ENCODE data around the gene SLC31A2. TPM values are rescaled to one million over a fixed set of nuclear protein-coding genes. Genes with fewer than 3 reads are reported as not detected.

The SLC31A2 gene
- total and polyA plus RNA-seq, 8 donors: 1.2 to 19.6 (median 6.4) TPM

DNA sequence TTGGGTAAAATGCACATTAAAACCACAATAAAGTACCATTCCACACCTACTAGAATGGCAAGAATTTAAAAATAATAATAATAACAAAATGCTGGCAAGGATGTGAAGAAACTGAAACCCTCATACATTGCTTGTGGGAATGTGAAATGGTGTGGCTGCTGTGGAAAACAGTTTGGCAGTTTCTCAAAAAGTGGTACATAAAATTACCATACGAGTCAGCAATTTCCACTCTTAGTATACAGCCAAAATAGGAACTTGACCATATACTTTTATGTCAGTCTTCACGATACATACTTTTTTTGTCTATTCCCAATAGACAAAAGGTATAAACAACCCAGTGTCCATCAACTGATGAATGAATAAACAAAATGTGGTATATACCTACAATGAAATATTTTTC is 54.6 kb downstream of the SLC31A2 start:
- TF ChIP-seq EP300 (IDR thresholded peaks at IDR 0.05) (no peak), POLR2AphosphoS5 (IDR thresholded peaks at IDR 0.05) (no peak), CTCF (IDR thresholded peaks at IDR 0.05) (no peak), POLR2A (IDR thresholded peaks at IDR 0.05) (no peak)
- no peak for DNase-seq
- H3K4me1 ChIP-seq: peaks cover 0 to 3% (median 0%) of the 10 kb centered on the region in 4 donors
- no peak overlapping the region for H3K27ac ChIP-seq
- H3K4me3 ChIP-seq: no peak overlapping the region
- H3K27me3 ChIP-seq: no peaks in the 10 kb centered on the region
- H3K9me3 ChIP-seq: no peaks in the 10 kb centered on the region
- 82 to 95% (median 90%) methylated on average over 2 of the region's 2 CpGs for WGBS, 5 donors
- peaks cover 38 to 100% (median 98%) of the 10 kb centered on the region in 4 donors for H3K36me3 ChIP-seq
- intact Hi-C loops (cut with DNase I; ENCODE audit: low total_unique reads): no loop called here

GRCh38 chr9:113205861-113206260 is 55.1 kb downstream of the SLC31A2 start:
- intact Hi-C loops (cut with DNase I; ENCODE audit: low total_unique reads): no loop called here
- no peak for TF ChIP-seq CTCF (IDR thresholded peaks at IDR 0.05)
- no peak for TF ChIP-seq POLR2A (IDR thresholded peaks at IDR 0.05)
- no peak for TF ChIP-seq POLR2AphosphoS5 (IDR thresholded peaks at IDR 0.05)
- TF ChIP-seq EP300 (IDR thresholded peaks at IDR 0.05): no peak
- no peak overlapping the region for H3K27ac ChIP-seq
- no peak overlapping the region for H3K4me3 ChIP-seq
- no peaks in the 10 kb centered on the region for H3K9me3 ChIP-seq
- peaks cover 43 to 100% (median 98%) of the 10 kb centered on the region in 4 donors for H3K36me3 ChIP-seq
- no peak for DNase-seq
- 93 to 100% (median 100%) methylated on average over 1 of the region's 1 CpG for WGBS, 5 donors
- H3K27me3 ChIP-seq: no peaks in the 10 kb centered on the region
- H3K4me1 ChIP-seq: peaks cover 0 to 3% (median 0%) of the 10 kb centered on the region in 4 donors

DNA sequence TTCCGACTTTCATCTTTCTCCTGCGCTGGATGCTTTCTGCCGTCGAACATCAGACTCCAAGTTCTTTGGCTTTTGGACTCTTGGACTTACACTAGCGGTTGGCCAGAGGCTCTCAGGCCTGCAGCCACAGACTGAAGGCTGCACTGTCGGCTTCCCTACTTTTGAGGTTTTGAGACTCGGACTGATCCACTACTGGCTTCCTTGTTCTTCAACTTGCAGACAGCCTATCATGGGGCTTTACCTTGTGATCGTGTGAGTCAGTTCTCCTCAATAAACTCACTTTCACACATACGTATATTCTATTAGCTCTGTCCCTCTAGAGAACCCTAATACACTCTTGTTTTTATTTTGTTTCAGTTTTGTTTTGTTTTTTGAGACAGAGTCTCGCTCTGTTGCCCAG is 60.0 kb downstream of the SLC31A2 start:
- intact Hi-C loops (cut with DNase I; ENCODE audit: low total_unique reads): no loop called here
- WGBS, 5 donors: 92 to 97% (median 95%) methylated on average over 10 of the region's 10 CpGs
- peaks cover 30 to 67% (median 60%) of the 10 kb centered on the region in 4 donors for H3K36me3 ChIP-seq
- no peaks in the 10 kb centered on the region for H3K9me3 ChIP-seq
- TF ChIP-seq POLR2A (IDR thresholded peaks at IDR 0.05) (no peak), EP300 (IDR thresholded peaks at IDR 0.05) (no peak)
- no peak overlapping the region for H3K4me3 ChIP-seq
- no peak for DNase-seq
- no peaks in the 10 kb centered on the region for H3K27me3 ChIP-seq
- no peak overlapping the region for H3K27ac ChIP-seq
- peaks cover 0 to 15% (median 7%) of the 10 kb centered on the region in 4 donors for H3K4me1 ChIP-seq

Other genes starting within 250 kb of the SLC31A2 start
- 1 to 10 TPM in 2 of 5 donors, not detected in 3; 2.3 to 9.0 TPM for gene ZNF883, start 138.8 kb upstream of the SLC31A2 start, total RNA-seq
- gene ZNF883, start 138.8 kb upstream of the SLC31A2 start, polyA plus RNA-seq: 1 to 10 TPM in 1 of 3 donors, under 1 TPM in 2; 0.92 to 1.1 (median 0.93) TPM
- gene ZFP37, start 94.3 kb upstream of the SLC31A2 start, total RNA-seq: 1 to 10 TPM in 4 of 5 donors, under 1 TPM in 1; 0.72 to 3.8 (median 3.5) TPM
- gene ZFP37, start 94.3 kb upstream of the SLC31A2 start, polyA plus RNA-seq: under 1 TPM; 0.31 to 0.93 (median 0.62) TPM
- gene FKBP15, start 70.3 kb downstream of the SLC31A2 start, total RNA-seq: 10 to 100 TPM; 11.1 to 36.6 (median 23.8) TPM
- 1 to 10 TPM; 5.5 to 9.6 (median 6.0) TPM for gene FKBP15, start 70.3 kb downstream of the SLC31A2 start, polyA plus RNA-seq
- 100 to 1,000 TPM in 1 of 5 donors, 10 to 100 TPM in 4; 11.1 to 106 (median 18.8) TPM for gene SLC31A1, start 70.5 kb downstream of the SLC31A2 start, total RNA-seq
- 1 to 10 TPM; 4.7 to 8.2 (median 4.9) TPM for gene SLC31A1, start 70.5 kb downstream of the SLC31A2 start, polyA plus RNA-seq
- 10 to 100 TPM in 4 of 5 donors, 1 to 10 TPM in 1; 7.2 to 46.1 (median 25.4) TPM for gene CDC26, start 124.6 kb downstream of the SLC31A2 start, total RNA-seq
- 10 to 100 TPM; 28.2 to 66.4 (median 45.3) TPM for gene CDC26, start 124.6 kb downstream of the SLC31A2 start, polyA plus RNA-seq
- gene PRPF4, start 124.7 kb downstream of the SLC31A2 start, total RNA-seq: 10 to 100 TPM in 2 of 5 donors, 1 to 10 TPM in 3; 3.2 to 25.0 (median 9.9) TPM
- gene PRPF4, start 124.7 kb downstream of the SLC31A2 start, polyA plus RNA-seq: 10 to 100 TPM in 2 of 3 donors, 1 to 10 TPM in 1; 7.8 to 11.4 (median 10.0) TPM
- 1 to 10 TPM in 2 of 5 donors, under 1 TPM in 1, not detected in 2; 0.43 to 5.0 (median 1.8) TPM for gene RNF183, start 152.4 kb downstream of the SLC31A2 start, total RNA-seq
- 1 to 10 TPM in 2 of 3 donors, under 1 TPM in 1; 0.46 to 5.6 (median 1.2) TPM for gene RNF183, start 152.4 kb downstream of the SLC31A2 start, polyA plus RNA-seq
- 1 to 10 TPM in 2 of 5 donors, under 1 TPM in 2, not detected in 1; 0.29 to 5.0 (median 0.96) TPM for gene WDR31, start 189.3 kb downstream of the SLC31A2 start, total RNA-seq
- gene WDR31, start 189.3 kb downstream of the SLC31A2 start, polyA plus RNA-seq: 1 to 10 TPM; 1.2 to 1.5 (median 1.3) TPM
- 10 to 100 TPM in 4 of 5 donors, 1 to 10 TPM in 1; 2.2 to 60.3 (median 16.0) TPM for gene BSPRY, start 198.5 kb downstream of the SLC31A2 start, total RNA-seq
- 10 to 100 TPM; 16.1 to 28.9 (median 24.5) TPM for gene BSPRY, start 198.5 kb downstream of the SLC31A2 start, polyA plus RNA-seq
- gene HDHD3, start 226.0 kb downstream of the SLC31A2 start, total RNA-seq: 100 to 1,000 TPM in 3 of 5 donors, 10 to 100 TPM in 2; 41.3 to 120 (median 104) TPM
- 10 to 100 TPM; 42.5 to 81.1 (median 51.6) TPM for gene HDHD3, start 226.0 kb downstream of the SLC31A2 start, polyA plus RNA-seq

Measured in stomach (tissue), 9 donors.